ENCODE data around the gene HES6.

- TF ChIP-seq CTCF (IDR thresholded peaks at IDR 0.05) (no peak), POLR2A (IDR thresholded peaks at IDR 0.05) (no peak)
Observed at GRCh38 chr2:238236571-238236970, 3.3 kb downstream of the HES6 start.

Measured in testis (tissue), 2 donors.